ENCODE results near the gene ALMS1. TPM values are rescaled to one million over a fixed set of nuclear protein-coding genes. Genes with fewer than 3 reads are reported as not detected.

The ALMS1 gene
- total RNA-seq, 1 experiment from 2014 or later = 19.5 TPM

DNA sequence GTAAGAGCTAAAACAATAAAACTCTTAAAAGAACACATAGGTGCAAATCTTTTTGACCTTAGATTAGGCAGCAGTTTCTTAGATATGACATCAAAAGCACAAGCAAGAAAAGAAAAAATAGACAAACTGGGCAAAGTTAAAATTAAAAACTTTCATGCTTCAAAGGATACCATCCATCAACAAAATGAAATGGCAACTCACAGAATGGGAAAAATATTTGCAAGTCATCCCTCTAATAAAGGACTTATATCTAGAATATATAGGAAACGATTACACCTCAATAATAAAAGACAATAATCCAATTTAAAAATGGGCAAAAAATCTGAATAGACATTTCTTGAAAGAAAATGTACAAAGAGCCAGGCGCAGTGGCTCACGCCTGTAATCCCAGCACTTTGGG, 29.5 kb upstream of the ALMS1 start:
- POLR2A ChIA-PET = no interaction called here

DNA sequence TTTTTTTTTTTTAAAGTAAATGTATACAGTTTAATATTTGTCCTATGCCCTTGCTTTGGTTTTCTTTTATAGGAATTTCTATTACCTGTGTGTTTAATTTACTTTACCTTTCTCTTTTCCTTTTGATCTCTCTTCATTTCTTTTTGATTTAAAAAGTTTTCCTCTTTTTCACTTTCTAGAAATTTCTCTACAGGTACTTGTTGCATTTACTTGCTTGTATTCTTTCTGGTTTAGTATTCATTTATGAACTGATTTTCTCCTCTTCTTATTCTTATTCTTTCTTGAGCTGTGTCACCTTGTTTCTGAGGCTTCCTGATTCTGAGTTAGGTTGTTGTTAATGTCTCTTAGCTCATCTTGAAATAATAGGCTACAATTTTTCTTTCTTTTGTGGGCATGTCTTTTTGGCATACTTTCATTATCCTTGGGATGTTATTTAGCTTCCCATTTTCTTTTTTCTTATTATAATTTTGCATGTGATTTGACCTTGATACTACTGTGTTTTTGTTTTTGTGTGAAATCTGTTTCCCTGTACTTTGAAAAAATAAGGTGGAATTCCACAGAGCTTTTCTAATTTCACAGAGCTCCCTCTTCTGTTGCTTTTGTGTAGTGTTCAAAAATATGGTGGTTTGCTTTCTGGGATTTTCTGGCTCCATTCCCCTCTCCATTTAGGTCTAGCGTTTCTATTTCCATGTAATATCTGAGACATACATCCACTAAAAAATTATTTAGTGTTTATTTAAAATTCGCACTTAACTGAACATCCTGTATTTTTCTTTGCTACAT, 25.5 kb upstream of the ALMS1 start:
- Histone ChIP-seq H3K27ac (ENCODE audit: low read length) (no peak overlapping the region), H3K9me3 (ENCODE audit: control insufficient read depth, insufficient read depth, low read depth, low read length) (no peaks in the 10 kb centered on the region), H3K27me3 (ENCODE audit: control insufficient read depth, insufficient read depth, low read length) (peaks cover 4% of the 10 kb centered on the region), H3K36me3 (ENCODE audit: control insufficient read depth, insufficient read depth, low read length) (no peaks in the 10 kb centered on the region), H3K4me3 (ENCODE audit: low read depth in 2 of 2, low read length in 2 of 2) (no peak overlapping the region), H3K4me1 (ENCODE audit: control insufficient read depth, insufficient read depth, low read length) (no peaks in the 10 kb centered on the region)
- intact Hi-C loops (cut with micrococcal nuclease; ENCODE audit: unreplicated experiment) = no loop called here
- in situ Hi-C loops (cut with HindIII; ENCODE audit: low pct_unique_long_range_greater_than_20kb, low sequenced_read_pairs) = no loop called here
- ChIA-PET CTCF (no interaction called here), POLR2A (no interaction called here)
- no peak for TF ChIP-seq SIN3A (IDR thresholded peaks at IDR 0.05; ENCODE audit: borderline replicate concordance, insufficient read depth, low read depth, low read length)
- TF ChIP-seq, protein P1, sequence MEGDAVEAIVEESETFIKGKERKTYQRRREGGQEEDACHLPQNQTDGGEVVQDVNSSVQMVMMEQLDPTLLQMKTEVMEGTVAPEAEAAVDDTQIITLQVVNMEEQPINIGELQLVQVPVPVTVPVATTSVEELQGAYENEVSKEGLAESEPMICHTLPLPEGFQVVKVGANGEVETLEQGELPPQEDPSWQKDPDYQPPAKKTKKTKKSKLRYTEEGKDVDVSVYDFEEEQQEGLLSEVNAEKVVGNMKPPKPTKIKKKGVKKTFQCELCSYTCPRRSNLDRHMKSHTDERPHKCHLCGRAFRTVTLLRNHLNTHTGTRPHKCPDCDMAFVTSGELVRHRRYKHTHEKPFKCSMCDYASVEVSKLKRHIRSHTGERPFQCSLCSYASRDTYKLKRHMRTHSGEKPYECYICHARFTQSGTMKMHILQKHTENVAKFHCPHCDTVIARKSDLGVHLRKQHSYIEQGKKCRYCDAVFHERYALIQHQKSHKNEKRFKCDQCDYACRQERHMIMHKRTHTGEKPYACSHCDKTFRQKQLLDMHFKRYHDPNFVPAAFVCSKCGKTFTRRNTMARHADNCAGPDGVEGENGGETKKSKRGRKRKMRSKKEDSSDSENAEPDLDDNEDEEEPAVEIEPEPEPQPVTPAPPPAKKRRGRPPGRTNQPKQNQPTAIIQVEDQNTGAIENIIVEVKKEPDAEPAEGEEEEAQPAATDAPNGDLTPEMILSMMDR (IDR thresholded peaks at IDR 0.05) = peak; percentile 56; the same call in 1 of the 2 replicates
- ATAC-seq (no peak), DNase-seq (ENCODE audit: low read depth, low spot score) (no peak)
- no TSS peak for BruUV-seq (replicated peaks)

More for the DNA sequence above, 29.5 kb upstream of the ALMS1 start:
- CTCF ChIA-PET = no interaction called here
- TF ChIP-seq TCF7L2 (IDR thresholded peaks at IDR 0.05; ENCODE audit: low read depth, low read length) = no peak
- TF ChIP-seq POLR2AphosphoS5 (IDR thresholded peaks at IDR 0.05; ENCODE audit: low read depth, low read length) = no peak
- TF ChIP-seq SIN3A (IDR thresholded peaks at IDR 0.05; ENCODE audit: borderline replicate concordance, insufficient read depth, low read depth, low read length) = no peak
- TF ChIP-seq, protein P2, sequence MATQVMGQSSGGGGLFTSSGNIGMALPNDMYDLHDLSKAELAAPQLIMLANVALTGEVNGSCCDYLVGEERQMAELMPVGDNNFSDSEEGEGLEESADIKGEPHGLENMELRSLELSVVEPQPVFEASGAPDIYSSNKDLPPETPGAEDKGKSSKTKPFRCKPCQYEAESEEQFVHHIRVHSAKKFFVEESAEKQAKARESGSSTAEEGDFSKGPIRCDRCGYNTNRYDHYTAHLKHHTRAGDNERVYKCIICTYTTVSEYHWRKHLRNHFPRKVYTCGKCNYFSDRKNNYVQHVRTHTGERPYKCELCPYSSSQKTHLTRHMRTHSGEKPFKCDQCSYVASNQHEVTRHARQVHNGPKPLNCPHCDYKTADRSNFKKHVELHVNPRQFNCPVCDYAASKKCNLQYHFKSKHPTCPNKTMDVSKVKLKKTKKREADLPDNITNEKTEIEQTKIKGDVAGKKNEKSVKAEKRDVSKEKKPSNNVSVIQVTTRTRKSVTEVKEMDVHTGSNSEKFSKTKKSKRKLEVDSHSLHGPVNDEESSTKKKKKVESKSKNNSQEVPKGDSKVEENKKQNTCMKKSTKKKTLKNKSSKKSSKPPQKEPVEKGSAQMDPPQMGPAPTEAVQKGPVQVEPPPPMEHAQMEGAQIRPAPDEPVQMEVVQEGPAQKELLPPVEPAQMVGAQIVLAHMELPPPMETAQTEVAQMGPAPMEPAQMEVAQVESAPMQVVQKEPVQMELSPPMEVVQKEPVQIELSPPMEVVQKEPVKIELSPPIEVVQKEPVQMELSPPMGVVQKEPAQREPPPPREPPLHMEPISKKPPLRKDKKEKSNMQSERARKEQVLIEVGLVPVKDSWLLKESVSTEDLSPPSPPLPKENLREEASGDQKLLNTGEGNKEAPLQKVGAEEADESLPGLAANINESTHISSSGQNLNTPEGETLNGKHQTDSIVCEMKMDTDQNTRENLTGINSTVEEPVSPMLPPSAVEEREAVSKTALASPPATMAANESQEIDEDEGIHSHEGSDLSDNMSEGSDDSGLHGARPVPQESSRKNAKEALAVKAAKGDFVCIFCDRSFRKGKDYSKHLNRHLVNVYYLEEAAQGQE (IDR thresholded peaks at IDR 0.05; ENCODE audit: insufficient read depth in 1 of 2, low read depth in 2 of 2, low read length in 1 of 2) = no peak
- TF ChIP-seq, protein P1 (IDR thresholded peaks at IDR 0.05) = no peak
- intact Hi-C loops (cut with micrococcal nuclease; ENCODE audit: unreplicated experiment) (no loop called here), in situ Hi-C loops (cut with HindIII; ENCODE audit: low pct_unique_long_range_greater_than_20kb, low sequenced_read_pairs) (no loop called here)
- no peak for DNase-seq (ENCODE audit: low read depth, low spot score)
- no peaks in the 10 kb centered on the region for H3K4me1 ChIP-seq (ENCODE audit: control insufficient read depth, insufficient read depth, low read length)
- no peak overlapping the region for H3K27ac ChIP-seq (ENCODE audit: low read length)
- no peak for ATAC-seq
- no peaks in the 10 kb centered on the region for H3K36me3 ChIP-seq (ENCODE audit: control insufficient read depth, insufficient read depth, low read length)
- H3K27me3 ChIP-seq (ENCODE audit: control insufficient read depth, insufficient read depth, low read length) = peaks cover 2% of the 10 kb centered on the region; the same call in 1 of the 2 replicates
- no peak overlapping the region for H3K4me3 ChIP-seq (ENCODE audit: low read depth in 2 of 2, low read length in 2 of 2)
- H3K9me3 ChIP-seq (ENCODE audit: control insufficient read depth, insufficient read depth, low read depth, low read length) = no peaks in the 10 kb centered on the region
- no TSS peak for BruUV-seq (replicated peaks)

All from Panc1 (cell line).